Endothelial cell of hepatic sinusoid (primary cell): ENCODE results near the gene GLTPD2.

ENCODE experiments used
- in situ Hi-C: cut with HindIII; loops from 2 replicates; pipeline ENCODE4 v1.10.0; 2017; ENCODE audit warnings: low sequenced_read_pairs

The GLTPD2 gene

DNA sequence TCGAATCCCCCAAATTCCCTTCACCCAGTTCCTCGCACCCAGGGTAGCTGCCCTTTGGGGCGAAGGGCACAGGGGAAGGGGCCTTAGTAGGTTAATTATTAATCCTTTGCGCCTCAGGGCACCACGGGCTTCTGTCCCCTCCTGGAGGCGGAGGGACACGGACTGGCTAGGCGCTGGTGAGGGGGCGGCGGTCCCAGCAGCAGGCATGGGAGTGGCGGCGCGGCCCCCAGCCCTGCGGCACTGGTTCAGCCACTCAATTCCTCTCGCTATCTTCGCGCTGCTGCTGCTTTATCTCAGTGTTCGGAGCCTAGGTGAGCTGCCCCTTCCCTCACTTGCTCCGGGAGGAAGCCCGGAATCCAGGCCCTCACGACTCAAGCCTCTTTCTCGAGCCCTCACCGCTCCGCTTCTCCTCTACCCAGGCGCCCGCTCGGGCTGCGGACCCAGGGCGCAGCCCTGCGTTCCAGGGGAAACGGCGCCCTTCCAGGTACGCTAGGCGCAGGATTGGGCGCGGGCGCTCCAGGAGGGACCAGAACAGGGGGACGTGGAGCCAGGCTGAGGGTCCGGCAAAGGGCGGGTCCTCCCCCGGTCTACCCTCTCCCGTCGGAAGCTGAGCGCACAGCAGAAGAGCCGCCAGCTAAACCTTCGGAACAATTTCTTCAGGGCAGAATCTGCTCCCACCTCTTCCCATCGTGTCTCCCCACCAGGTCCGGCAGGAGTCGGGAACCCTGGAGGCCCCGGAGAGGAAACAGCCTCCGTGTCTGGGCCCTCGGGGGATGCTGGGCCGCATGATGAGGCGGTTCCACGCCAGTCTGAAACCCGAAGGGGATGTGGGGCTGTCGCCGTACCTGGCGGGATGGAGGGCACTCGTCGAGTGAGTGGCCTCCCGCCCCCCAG, at the start of gene GLTPD2:
Gene GLTPD2 (plus strand): TSS at position 158 of the 894 bp plus-strand sequence. CDS start 48 bp downstream, at position 206.
- in situ Hi-C loops = loop anchor here (5.0 kb wide), 1 partner anchor 62 kb away; no protein-coding TSS in a partner anchor

DNA sequence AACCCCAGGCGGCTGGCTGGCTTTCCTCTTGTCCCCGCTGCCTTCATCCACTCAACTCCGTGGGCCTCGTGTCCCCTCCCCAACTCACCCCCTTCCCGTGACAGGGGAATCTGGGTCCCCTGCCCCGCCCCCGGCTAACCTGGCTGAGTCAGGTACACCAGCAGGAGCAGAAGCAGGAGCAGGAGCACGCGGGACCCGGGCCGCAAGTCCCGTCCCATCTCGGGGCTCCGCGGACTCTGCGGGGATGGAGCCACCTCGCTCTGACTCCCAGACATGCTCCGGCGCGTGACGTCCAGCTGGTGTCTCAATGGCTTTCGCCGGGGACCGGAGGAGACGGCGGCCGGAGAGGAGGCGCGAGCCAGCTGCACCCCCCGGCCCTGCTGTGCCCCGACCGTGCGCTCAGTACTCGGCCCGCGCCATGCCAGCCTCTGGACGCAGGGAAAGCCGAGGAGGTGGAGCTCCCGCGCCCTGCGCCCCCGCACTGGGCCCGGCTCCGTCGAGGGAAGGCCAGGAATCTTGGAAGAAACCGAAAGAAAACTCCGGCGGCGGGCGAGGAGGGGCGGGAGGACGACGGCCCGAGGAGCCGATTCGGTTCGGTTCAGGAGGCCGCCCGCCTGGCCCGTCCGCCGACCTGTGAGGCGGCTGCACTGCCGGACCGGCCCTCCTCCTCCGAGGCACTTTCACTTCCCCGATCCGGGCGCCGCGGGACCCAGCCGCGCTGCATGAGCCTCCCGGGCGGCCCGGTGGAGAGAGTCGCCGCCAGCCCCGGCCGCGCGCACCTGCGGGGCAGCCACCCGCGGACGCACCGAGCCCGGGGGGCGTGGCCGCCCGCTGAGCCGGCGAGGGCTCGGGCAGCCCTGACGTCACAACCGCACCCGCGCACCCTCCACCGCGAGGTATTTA, 49.4 kb upstream of the GLTPD2 start, which contains the start of the genes CXCL16 and ZMYND15:
Gene CXCL16 (minus strand): TSS at position 807 of the 903 bp plus-strand sequence. CDS start 589 bp downstream, at position 218.
Gene ZMYND15 (plus strand): TSS at position 712 of the 903 bp plus-strand sequence. CDS start 716 bp downstream, outside the sequence.
- in situ Hi-C loops = no loop called here

DNA sequence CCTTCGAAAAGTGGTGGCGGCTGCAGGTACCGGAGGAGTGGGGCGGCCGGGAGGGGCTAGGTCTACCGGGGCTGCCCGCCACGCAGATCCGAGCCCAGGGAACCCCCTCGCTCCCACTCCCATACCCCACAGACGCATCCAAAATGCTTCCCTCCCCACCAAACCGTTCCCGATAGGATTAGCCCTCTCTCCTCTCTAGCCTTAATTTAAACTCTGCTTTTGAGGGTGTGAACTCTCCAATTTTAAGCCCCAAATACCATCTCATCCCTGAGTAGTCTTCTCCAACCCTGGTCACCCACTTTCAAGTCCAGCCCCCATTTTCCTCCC, 48.8 kb upstream of the GLTPD2 start:
- in situ Hi-C loops = no loop called here

DNA sequence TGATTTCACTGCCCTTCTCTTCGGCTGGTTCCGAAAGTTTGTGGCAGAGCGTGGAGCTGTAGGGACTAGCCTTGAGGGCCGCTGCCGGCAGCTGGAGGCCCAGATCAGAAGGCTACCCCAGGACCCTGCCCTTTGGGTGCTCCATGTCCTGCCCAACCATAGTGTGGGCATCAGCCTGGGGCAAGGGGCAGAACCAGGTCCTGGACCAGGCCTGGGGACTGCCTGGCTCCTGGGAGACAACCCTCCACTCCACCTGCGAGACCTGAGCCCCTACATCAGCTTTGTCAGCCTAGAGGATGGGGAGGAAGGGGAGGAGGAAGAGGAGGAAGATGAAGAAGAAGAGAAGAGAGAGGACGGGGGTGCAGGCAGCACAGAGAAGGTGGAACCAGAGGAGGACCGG, 48.2 kb upstream of the GLTPD2 start:
- in situ Hi-C loops = no loop called here

DNA sequence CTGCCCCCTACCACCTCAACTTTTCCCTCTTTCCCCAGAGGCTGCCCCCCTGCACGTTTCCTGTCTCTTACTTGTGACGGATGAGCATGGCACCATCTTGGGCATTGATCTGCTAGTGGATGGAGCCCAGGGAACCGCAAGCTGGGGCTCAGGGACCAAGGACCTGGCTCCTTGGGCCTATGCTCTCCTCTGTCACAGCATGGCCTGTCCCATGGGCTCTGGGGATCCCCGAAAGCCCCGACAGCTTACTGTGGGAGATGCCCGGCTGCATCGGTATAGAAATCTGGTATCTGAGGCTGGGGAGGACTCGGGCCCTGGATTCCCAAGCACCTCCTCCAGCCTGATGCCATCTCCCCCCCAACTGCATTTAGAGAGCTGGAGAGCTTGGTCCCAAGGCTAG, 47.2 kb upstream of the GLTPD2 start:
- in situ Hi-C loops = no loop called here

DNA sequence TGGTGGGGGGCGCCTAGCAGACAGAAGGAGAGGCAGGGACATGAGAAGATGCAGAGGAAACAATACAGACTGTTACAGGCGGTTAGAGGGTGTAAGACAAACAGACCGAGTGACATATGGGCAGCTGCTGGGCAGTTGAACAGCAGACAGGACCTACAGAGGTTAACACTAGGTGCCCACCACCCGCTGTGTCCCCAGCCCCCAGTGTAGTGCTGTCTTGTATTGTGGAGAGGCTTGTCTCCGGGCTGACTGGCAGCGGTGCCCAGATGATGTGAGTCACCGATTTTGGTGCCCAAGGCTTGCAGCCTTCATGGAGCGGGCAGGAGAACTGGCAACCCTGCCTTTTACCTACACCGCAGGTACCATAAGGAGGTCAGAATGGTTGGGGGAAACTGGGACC, 46.6 kb upstream of the GLTPD2 start:
- in situ Hi-C loops = no loop called here

DNA sequence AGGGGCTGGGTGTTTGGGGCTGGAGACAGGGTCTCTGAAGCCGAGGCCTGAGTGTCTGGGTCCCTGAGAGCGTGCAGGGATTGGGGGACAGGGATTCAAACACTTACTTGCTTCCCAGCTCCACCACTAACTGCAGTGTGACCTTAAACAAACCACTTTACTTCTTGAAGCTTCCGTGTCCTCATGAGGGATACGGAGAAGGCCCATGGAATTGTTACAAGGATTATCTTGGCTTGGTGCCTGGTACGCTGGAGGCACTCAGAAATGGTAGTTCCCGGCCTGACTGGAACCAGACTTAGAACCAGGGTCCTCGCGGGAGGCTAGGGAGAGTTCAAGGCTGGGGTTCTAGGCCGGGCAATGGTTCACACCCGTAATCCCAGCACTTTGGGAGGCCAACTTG, 46.1 kb upstream of the GLTPD2 start:
- in situ Hi-C loops = no loop called here

DNA sequence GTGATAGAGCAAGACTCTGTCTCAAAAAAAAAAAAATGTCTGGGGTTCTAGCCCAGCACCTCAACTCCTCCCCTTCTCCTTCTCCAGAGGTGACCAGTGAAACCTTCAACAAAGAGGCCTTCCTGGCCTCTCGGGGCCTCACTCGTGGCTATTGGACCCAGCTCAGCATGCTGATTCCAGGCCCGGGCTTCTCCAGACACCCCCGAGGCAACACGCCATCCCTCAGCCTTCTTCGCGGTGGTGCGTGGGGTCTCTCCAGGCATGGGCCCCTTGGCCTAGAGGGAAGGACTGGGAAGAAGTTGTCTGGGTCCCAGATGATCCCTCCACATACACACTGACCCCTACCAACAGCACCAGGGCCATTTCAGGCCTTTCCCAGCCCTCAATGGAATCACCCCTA, 45.5 kb upstream of the GLTPD2 start:
- in situ Hi-C loops = no loop called here

DNA sequence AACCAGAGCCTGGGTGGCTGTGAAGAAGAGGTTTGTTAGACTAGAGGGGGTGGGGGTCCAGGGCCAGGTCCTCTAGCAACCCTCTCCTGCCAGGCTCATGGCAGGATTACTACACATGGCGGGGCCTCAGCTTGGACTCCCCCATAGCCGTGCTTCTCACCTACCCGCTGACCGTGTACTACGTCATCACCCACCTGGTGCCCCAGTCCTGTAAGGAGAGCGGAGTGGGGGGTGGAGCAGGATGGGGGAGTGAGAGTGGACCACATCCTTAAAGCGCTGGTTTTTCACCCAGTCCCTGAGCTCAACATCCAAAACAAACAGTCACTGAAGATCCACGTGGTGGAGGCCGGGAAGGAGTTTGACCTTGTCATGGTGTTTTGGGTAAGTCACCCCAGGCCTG, 44.9 kb upstream of the GLTPD2 start:
- in situ Hi-C loops = no loop called here

DNA sequence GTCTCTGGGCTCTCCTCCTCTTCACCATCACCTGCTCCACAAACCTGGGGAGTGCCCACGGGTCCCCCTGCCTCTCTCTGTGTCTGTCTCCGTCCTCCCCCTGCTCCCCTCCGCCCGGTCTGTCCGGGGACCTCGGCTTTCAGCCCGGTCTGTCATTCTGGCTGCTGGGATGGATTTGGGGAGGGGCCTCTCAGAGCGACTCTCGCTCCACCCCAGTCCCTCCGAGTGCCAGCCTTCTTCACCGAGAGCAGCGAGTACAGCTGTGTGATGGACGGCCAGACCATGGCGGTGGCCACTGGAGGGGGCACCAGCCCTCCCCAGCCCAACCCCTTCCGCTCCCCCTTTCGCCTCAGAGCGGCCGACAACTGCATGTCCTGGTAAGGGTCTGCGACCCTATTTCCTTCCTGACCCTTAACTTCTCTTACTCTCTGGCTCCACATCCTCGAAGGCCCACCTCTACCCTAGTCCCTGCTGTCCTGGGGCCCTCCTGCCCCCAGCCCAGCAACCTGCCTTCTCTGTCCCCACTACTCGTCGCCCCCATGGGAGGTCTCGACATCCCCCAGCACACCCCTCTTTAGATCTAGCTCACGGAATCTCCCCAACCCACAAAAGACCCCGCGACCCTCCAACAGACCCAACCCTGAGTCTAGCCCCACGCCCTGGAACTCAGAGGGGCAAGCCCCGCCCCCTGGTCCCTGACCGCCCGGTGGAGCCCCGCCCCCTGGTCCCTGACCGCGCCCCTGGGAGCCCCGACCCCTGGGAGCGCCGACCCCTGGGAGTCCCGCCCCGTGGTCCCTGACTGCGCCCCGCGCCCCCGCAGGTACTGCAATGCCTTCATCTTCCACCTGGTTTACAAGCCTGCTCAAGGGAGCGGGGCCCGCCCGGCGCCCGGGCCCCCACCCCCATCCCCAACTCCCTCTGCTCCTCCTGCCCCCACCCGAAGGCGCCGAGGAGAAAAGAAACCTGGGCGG, 43.5 kb upstream of the GLTPD2 start:
- in situ Hi-C loops = no loop called here

DNA sequence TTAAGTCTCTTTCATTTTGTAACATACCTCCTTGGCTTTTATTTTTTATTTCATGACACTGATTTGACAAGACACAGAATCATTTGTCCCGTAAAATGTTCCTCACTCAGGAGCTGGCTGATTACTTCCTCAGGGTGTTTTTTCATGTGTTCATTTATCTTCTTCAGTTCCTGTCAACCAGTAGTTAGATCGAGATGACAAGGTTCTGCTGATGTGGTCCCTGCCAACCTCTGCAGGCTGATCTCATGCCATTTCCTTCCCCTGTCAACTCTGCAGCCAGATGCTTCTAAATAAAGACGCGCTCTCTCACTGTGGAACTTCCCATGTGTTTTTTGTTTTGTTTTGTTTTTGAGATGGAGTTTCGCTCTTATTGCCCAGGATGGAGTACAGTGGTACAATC, 40.9 kb upstream of the GLTPD2 start:
- in situ Hi-C loops = no loop called here

DNA sequence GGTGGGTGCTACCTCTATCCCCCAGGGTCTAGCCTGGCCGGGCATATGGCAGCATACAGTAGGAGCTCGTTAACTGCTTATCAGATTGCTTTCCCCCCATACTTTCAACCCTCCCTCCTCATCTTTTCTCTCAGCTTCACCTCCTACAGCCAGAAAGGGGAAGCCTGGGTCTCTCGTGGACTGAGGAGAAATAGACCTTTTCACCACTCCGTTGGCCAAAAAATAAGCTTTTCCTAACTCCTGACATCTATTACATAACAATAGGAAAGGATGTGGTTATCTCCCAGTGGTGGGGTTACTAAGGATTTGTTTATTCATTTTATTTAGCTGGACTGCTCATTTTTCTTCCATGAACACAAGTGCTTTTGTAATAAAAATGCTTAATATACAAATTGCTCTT, 40.1 kb upstream of the GLTPD2 start:
- in situ Hi-C loops = no loop called here

DNA sequence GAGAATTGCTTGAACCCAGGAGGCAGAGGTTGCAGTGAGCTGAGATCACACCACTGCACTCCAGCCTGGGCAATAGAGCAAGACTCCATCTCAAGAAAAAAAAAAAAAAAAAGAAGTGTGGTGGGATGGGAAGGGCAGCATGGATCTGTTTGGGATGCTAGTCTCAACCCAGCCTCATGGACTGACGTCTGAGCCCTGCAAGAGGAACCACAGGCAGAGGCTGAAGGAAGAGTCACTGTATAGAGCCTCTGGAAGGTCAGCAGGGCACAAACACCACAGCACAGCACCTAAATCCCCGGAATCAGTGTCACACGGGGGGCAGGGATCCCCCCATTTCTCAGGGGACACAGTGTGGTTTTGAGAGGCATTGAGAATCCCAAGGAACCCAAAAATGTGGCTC, 38.2 kb upstream of the GLTPD2 start:
- in situ Hi-C loops = no loop called here

DNA sequence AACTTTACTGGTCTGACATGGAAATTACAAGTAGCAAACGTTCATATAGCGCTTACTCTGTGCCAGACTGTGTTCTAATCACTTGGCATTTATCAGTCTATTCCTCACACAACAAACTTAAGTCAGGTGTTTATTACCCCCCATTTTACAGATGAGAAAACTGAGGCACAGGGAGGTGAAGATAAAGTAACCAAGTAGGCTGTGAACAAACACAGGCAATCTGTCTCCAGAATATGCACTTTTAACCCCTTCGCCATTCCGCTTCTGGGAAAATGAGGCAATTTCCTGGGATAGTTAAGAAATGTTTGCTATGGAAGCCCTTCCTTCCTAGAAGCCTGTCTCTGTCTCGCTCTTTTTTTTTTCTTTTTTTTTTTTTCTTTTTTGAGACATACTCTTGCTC, 36.8 kb upstream of the GLTPD2 start:
- in situ Hi-C loops = no loop called here

DNA sequence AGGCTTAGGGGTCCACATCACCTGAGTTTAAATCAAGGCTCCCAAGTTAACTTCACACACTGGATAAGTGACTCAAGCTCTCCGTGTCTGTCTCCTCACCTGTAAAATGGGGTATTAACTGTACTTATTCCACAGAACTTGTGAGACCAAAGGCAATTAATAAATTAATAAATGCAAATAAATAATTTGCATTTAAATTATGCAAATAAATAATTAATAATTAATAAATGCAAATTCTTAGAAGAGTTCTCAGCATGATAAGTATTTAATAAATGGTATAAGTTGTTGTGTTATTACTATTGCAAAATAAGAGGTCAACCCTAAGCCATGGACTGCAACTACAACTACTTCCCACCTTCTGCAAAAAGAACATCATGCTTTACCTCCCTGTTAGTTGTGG, 35.4 kb upstream of the GLTPD2 start:
- in situ Hi-C loops = no loop called here

DNA sequence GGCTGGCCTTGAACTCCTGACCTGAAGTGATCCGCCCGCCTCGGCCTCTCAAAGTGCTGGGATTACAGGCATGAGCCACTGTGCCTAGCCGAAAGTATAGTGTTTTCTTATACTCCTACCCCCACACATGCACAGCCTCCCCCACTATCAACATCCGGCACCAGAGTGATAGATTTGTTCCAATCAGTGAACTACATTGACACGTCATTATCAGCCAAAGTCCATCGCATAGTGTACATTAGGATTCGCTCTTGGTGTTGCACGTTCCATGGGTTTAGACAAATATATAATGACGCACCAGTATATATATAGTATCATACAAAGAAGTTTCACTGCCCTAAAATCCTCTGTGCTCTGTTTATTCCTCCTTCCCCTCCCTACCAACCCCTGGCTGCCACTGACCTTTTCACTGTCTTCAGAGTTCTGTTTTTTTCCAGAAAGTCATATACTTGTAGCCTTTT, 29.0 kb upstream of the GLTPD2 start:
- in situ Hi-C loops = no loop called here

DNA sequence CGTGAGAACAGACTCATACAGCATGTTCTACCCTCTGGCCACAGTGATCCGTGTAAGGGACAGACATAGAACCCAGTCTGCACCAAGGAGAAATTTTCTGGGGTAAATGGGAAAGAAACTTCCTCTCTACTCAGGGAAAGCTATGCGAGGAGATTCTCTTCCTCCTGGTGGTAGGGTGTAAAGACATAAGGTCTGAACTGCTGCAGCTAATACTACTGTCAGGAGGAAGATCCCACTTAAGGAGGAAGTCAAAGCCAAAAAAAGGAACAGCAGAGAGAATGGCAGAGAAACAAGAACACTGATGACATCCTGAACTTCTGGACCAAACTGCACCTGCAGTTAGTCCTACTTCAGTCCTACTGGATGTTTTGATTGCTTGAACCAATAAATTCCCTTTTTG, 24.2 kb upstream of the GLTPD2 start:
- in situ Hi-C loops = no loop called here

DNA sequence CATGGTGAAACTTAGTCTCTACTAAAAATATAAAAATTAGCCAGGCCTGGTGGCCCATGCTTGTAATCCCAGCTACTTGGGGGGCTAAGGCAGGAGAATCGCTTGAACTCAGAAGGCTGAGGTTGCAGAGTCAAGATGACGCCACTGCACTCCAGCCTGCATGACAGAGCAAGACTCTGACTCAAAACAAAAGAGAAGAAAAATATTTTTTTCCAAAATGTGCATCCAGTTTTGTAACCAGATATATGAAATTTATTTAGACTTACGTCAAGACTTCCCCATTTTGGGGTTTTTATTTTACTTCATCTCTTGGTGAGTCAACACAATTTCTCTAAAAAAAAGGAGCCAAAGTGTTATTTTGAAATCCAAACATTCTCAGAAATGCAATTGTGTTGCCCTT, 22.6 kb upstream of the GLTPD2 start:
- in situ Hi-C loops = no loop called here

DNA sequence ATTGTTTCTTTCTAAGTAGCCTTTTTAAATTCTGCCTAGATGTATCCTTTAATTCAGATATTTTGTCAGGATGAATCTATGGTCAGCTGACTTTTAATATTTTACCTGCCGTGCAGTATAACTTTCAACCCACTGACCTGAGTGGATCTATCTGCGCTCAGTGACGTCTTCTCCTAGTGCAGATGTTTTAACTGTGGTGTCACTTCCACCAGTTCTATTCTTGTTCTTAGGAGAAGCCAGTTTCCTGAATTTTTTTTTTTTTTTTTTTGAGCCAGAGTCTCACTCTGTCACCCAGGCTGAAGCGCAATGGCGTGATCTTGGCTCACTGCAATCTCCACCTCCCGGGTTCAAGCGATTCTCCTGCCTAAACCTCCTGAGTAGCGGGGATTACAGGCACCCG, 22.0 kb upstream of the GLTPD2 start:
- in situ Hi-C loops = no loop called here

DNA sequence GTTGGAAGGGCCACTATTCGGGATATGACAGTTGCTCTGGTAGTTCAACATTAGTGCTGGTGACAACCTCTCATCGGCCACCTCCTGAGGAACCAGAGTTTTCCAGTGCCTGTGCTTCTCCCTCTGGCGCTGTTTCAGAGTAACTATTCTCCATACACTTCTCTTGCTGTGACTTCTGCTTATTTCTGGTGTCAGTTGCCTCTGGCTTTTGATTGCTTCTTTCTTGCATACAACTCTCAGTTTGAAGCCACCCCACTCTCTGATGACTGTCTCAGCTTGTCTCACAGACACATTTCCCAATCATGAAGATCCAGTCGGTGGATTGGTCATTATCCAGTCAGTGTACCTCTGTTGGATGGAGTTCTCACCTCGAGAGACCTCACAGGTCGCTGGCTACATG, 20.5 kb upstream of the GLTPD2 start:
- in situ Hi-C loops = no loop called here
